Calu3 (cell line): ENCODE results near the gene SPDYE16. TPM values are rescaled to one million over a fixed set of nuclear protein-coding genes. Genes with fewer than 3 reads are reported as not detected.
"Not testable (repeated sequence)": the region's sequence is repeated elsewhere in the genome, so short reads cannot be mapped to it uniquely, and the experiment has no call there.

Experiments
- BruUV-seq: library from RNA; stranded (reverse); fragments of 400-500 nt; replicated peaks from 2 replicates; lab custom pipeline; 2021; lab: Mats Ljungman, UMichigan
- CTCF ChIA-PET: fragments of 300-600 bp; sonication (Branson Sonifier 250); formaldehyde crosslinking; loops from one replicate; lab custom pipeline; 2022; ENCODE audit warnings: antibody characterized with exemption; lab: Charles Lee
- DNase-seq: peaks from one replicate; pipeline ENCODE4 v3.0.0; 2022
- H3K27ac Mint-ChIP-seq: one replicate; pipeline ENCODE4 v1.8.0; 2022; ENCODE audit warnings: mixed read lengths; ENCODE audit not compliant: unreplicated experiment
- H3K27me3 Mint-ChIP-seq: one replicate; pipeline ENCODE4 v1.8.0; 2022; ENCODE audit warnings: mixed read lengths; ENCODE audit not compliant: unreplicated experiment
- H3K36me3 Mint-ChIP-seq: one replicate; pipeline ENCODE4 v1.8.0; 2022; ENCODE audit warnings: mild to moderate bottlenecking, moderate library complexity, mixed read lengths; ENCODE audit not compliant: insufficient read depth, unreplicated experiment
- H3K4me1 Mint-ChIP-seq: one replicate; pipeline ENCODE4 v1.8.0; 2022; ENCODE audit warnings: mild to moderate bottlenecking, low read depth, mixed read lengths; ENCODE audit not compliant: unreplicated experiment
- H3K4me3 Mint-ChIP-seq: one replicate; pipeline ENCODE4 v1.8.0; 2022; ENCODE audit warnings: mild to moderate bottlenecking, low read depth, moderate library complexity, mixed read lengths; ENCODE audit not compliant: unreplicated experiment
- H3K9me3 Mint-ChIP-seq: one replicate; pipeline ENCODE4 v1.8.0; 2022; ENCODE audit warnings: low read depth, mixed read lengths; ENCODE audit not compliant: unreplicated experiment
- intact Hi-C: fragments of 100-400 bp; cut with micrococcal nuclease; formaldehyde crosslinking; loops from one replicate; pipeline ENCODE4 v1.10.0; 2022; ENCODE audit not compliant: unreplicated experiment
- total RNA-seq: library from RNA; stranded (reverse); gene quantifications from 2 replicates; pipeline ENCODE4 v1.2.3, GENCODE V29; 2022

Gene SPDYE16
- total RNA-seq, 1 experiment from 2014 or later = not detected

GRCh38 chr7:76485822-76486610 is 57.1 kb downstream of the SPDYE16 start:
- H3K4me3 Mint-ChIP-seq, CTCF ChIA-PET, H3K9me3 Mint-ChIP-seq, H3K4me1 Mint-ChIP-seq, intact Hi-C loops, H3K27me3 Mint-ChIP-seq, H3K27ac Mint-ChIP-seq, BruUV-seq, H3K36me3 Mint-ChIP-seq, DNase-seq: not testable (repeated sequence)

- H3K27me3 Mint-ChIP-seq, DNase-seq, H3K27ac Mint-ChIP-seq, H3K9me3 Mint-ChIP-seq, CTCF ChIA-PET, intact Hi-C loops, BruUV-seq, H3K4me1 Mint-ChIP-seq, H3K36me3 Mint-ChIP-seq, H3K4me3 Mint-ChIP-seq: not testable (repeated sequence)
These were observed 58.6 kb downstream of the SPDYE16 start for GRCh38 chr7:76484456-76484855.

GRCh38 chr7:76483081-76483480 is 60.0 kb downstream of the SPDYE16 start:
- CTCF ChIA-PET, H3K9me3 Mint-ChIP-seq, intact Hi-C loops, BruUV-seq, DNase-seq, H3K4me3 Mint-ChIP-seq, H3K36me3 Mint-ChIP-seq, H3K4me1 Mint-ChIP-seq, H3K27ac Mint-ChIP-seq, H3K27me3 Mint-ChIP-seq: not testable (repeated sequence)

- H3K4me1 Mint-ChIP-seq, CTCF ChIA-PET, DNase-seq, H3K9me3 Mint-ChIP-seq, H3K27ac Mint-ChIP-seq, H3K4me3 Mint-ChIP-seq, intact Hi-C loops, H3K36me3 Mint-ChIP-seq, H3K27me3 Mint-ChIP-seq: not testable (repeated sequence)
- TSS peak; percentile 47 for BruUV-seq
These were observed 60.4 kb downstream of the SPDYE16 start for GRCh38 chr7:76482660-76483059.

Other genes with a start within 250 kb of the SPDYE16 start
- gene HSPB1, start 240.6 kb downstream of the SPDYE16 start, total RNA-seq = 72.7 and 135 TPM in 2 replicates
- 113 and 122 TPM in 2 replicates for gene YWHAG, start 184.3 kb downstream of the SPDYE16 start, total RNA-seq
- 0.51 TPM in 1 of 2 replicates, not detected in the other for gene SSC4D, start 133.6 kb downstream of the SPDYE16 start, total RNA-seq
- gene ZP3, start 118.3 kb downstream of the SPDYE16 start, total RNA-seq = 5.4 and 9.4 TPM in 2 replicates
- gene DTX2, start 81.6 kb downstream of the SPDYE16 start, total RNA-seq = 43.6 and 51.7 TPM in 2 replicates
- 6.0 and 14.6 TPM in 2 replicates for gene UPK3B, start 32.7 kb downstream of the SPDYE16 start, total RNA-seq
- 9.6 and 11.9 TPM in 2 replicates for gene POMZP3, start 84.0 kb upstream of the SPDYE16 start, total RNA-seq